H1 (cell line): ENCODE measurements around the gene TIGD2. TPM values are rescaled to one million over a fixed set of nuclear protein-coding genes. Genes with fewer than 3 reads are reported as not detected.
"Not testable (repeated sequence)": the region's sequence is repeated elsewhere in the genome, so short reads cannot be mapped to it uniquely, and the experiment has no call there.

Experiments used
- CTCF ChIA-PET: fragments of 300-600 bp; sonication (Branson Sonifier 250); formaldehyde crosslinking; loops from one replicate; lab custom pipeline; 2021; ENCODE audit not compliant: partially characterized antibody; lab: Charles Lee
- POLR2A ChIA-PET: fragments of 300-600 bp; sonication (Branson Sonifier 250); formaldehyde crosslinking; loops from one replicate; lab custom pipeline; 2021; ENCODE audit warnings: inconsistent platforms; ENCODE audit not compliant: partially characterized antibody; lab: Charles Lee
- DNase-seq, 2 experiments: peaks; one replicate each; pipeline versions ENCODE4 v3.0.0 to v3.0.0-alpha.2; 2010 to 2022; ENCODE audit warnings: low spot score in 2 of 2, low read depth in 1 of 2, mixed read lengths in 1 of 2
- FAIRE-seq: peaks from 2 replicates; lab custom pipeline; 2011; peaks lifted over from hg19 to GRCh38; lab: Jason Lieb, UNC
- H2AFZ ChIP-seq: 2 replicates; pipeline ENCODE4 v1.8.1; 2012; ENCODE audit warnings: low read length, inconsistent platforms
- H2AK5ac ChIP-seq: 2 replicates; pipeline ENCODE4 v1.6.1; 2013; ENCODE audit warnings: low read depth, low read length
- H2BK120ac ChIP-seq: replicated peaks from 2 replicates; pipeline ENCODE3; 2013; ENCODE audit warnings: low read depth, low read length, inconsistent platforms
- H2BK12ac ChIP-seq: 2 replicates; pipeline ENCODE4 v1.6.1; 2013; ENCODE audit warnings: low read depth, low read length
- H2BK15ac ChIP-seq: 2 replicates; pipeline ENCODE4 v1.6.1; 2013; ENCODE audit warnings: low read length
- H2BK20ac ChIP-seq: 2 replicates; pipeline ENCODE4 v1.6.1; 2013; ENCODE audit warnings: low read length
- H2BK5ac ChIP-seq: 2 replicates; pipeline ENCODE4 v1.6.1; 2013; ENCODE audit warnings: low read depth, low read length
- H3K14ac ChIP-seq: 2 replicates; pipeline ENCODE4 v1.6.1; 2013; ENCODE audit warnings: inconsistent platforms; ENCODE audit not compliant: insufficient read length
- H3K18ac ChIP-seq: 2 replicates; pipeline ENCODE4 v1.6.1; 2013; ENCODE audit warnings: low read length; ENCODE audit errors: extremely low read depth
- H3K23ac ChIP-seq: 2 replicates; pipeline ENCODE4 v1.6.1; 2013; ENCODE audit warnings: inconsistent platforms; ENCODE audit not compliant: insufficient read length
- H3K23me2 ChIP-seq: 2 replicates; pipeline ENCODE4 v1.6.1; 2013; ENCODE audit warnings: low read depth, low read length
- H3K27ac ChIP-seq: 2 replicates; pipeline ENCODE4 v1.6.1; 2011; ENCODE audit warnings: low read depth, low read length, inconsistent platforms
- H3K27me3 ChIP-seq, 4 experiments: replicated peaks in 1 of 4; 1 replicate in 1 of 4; 2 replicates in 3 of 4; pipeline versions ENCODE4 v1.6.1 to v1.8.1; 2011 to 2013; ENCODE audit warnings: low read length in 3 of 4, mild to moderate bottlenecking in 3 of 4, inconsistent platforms in 2 of 4, mixed read lengths in 2 of 4, moderate library complexity in 1 of 4; ENCODE audit not compliant: control insufficient read depth in 3 of 4, insufficient read depth in 3 of 4; ENCODE audit errors: extremely low read depth in 1 of 4
- H3K36me3 ChIP-seq, 4 experiments: 2 replicates each; pipeline versions ENCODE4 v1.6.1 to v1.8.1; 2011 to 2013; ENCODE audit warnings: mild to moderate bottlenecking in 4 of 4, low read length in 3 of 4, moderate library complexity in 2 of 4, control low read depth in 1 of 4, inconsistent platforms in 1 of 4; ENCODE audit not compliant: insufficient read depth in 4 of 4, control insufficient read depth in 2 of 4
- H3K4ac ChIP-seq: replicated peaks from 2 replicates; pipeline ENCODE3; 2013; ENCODE audit warnings: low read length, low read depth, mixed read lengths, inconsistent platforms; ENCODE audit not compliant: insufficient read length
- H3K4me1 ChIP-seq, 4 experiments: replicated peaks in 1 of 4; 1 replicate in 1 of 4; 2 replicates in 3 of 4; pipeline versions ENCODE4 v1.6.1 to v1.8.1; 2011 to 2013; ENCODE audit warnings: low read length in 3 of 4, inconsistent platforms in 2 of 4, mixed read lengths in 1 of 4; ENCODE audit not compliant: insufficient read depth in 4 of 4, control insufficient read depth in 3 of 4
- H3K4me2 ChIP-seq, 2 experiments: 2 replicates each; pipeline versions ENCODE4 v1.6.1 to v1.8.1; 2011 to 2013; ENCODE audit warnings: low read depth in 2 of 2, low read length in 2 of 2, control low read depth in 1 of 2, inconsistent platforms in 1 of 2, mild to moderate bottlenecking in 1 of 2; ENCODE audit not compliant: insufficient read depth in 1 of 2
- H3K4me3 ChIP-seq, 4 experiments: fragments of 200-600, 300-600 bp in 1 of 4; sonication (generic), shearing (Covaris generic), sonication (Bioruptor Twin) in 1 of 4; 2 replicates each; pipeline versions ENCODE4 v1.5.1 to v1.8.1; 2011 to 2016; ENCODE audit warnings: low read length in 4 of 4, low read depth in 3 of 4, control low read depth in 2 of 4, inconsistent platforms in 2 of 4, mild to moderate bottlenecking in 2 of 4, mixed read lengths in 1 of 4, moderate library complexity in 1 of 4; ENCODE audit not compliant: insufficient read depth in 2 of 4; ENCODE audit errors: extremely low read depth in 1 of 4
- H3K56ac ChIP-seq: replicated peaks from 2 replicates; pipeline ENCODE3; 2013; ENCODE audit warnings: low read depth, mild to moderate bottlenecking, mixed read lengths, low read length, inconsistent platforms; ENCODE audit not compliant: insufficient read length
- H3K79me1 ChIP-seq: 2 replicates; pipeline ENCODE4 v1.6.1; 2013; ENCODE audit warnings: low read depth, low read length, control low read depth
- H3K79me2 ChIP-seq, 2 experiments: 2 replicates each; pipeline versions ENCODE4 v1.6.1 to v1.8.1; 2012 to 2013; ENCODE audit warnings: low read length in 2 of 2, mild to moderate bottlenecking in 2 of 2, inconsistent platforms in 1 of 2; ENCODE audit not compliant: insufficient read depth in 2 of 2, control insufficient read depth in 1 of 2
- H3K9ac ChIP-seq, 4 experiments: replicated peaks in 1 of 4; 1 replicate in 1 of 4; 2 replicates in 3 of 4; pipeline versions ENCODE4 v1.6.1 to v1.8.1; 2011 to 2013; ENCODE audit warnings: low read depth in 3 of 4, low read length in 3 of 4, control low read depth in 2 of 4, mild to moderate bottlenecking in 2 of 4, moderate library complexity in 2 of 4, inconsistent platforms in 1 of 4; ENCODE audit errors: extremely low read depth in 1 of 4
- H3K9me3 ChIP-seq, 2 experiments: 2 replicates each; pipeline versions ENCODE4 v1.6.1 to v1.8.1; 2012 to 2013; ENCODE audit warnings: mild to moderate bottlenecking in 2 of 2, moderate library complexity in 2 of 2, control low read depth in 1 of 2, inconsistent platforms in 1 of 2, low read depth in 1 of 2, low read length in 1 of 2, mixed read lengths in 1 of 2; ENCODE audit not compliant: insufficient read depth in 2 of 2
- H4K20me1 ChIP-seq, 2 experiments: replicated peaks in 1 of 2; 2 replicates each; pipeline versions ENCODE3 to v1.8.1; 2011 to 2013; ENCODE audit warnings: inconsistent platforms in 2 of 2, low read length in 2 of 2, mild to moderate bottlenecking in 1 of 2; ENCODE audit not compliant: insufficient read depth in 2 of 2, control insufficient read depth in 1 of 2
- H4K5ac ChIP-seq: 2 replicates; pipeline ENCODE4 v1.6.1; 2013; ENCODE audit warnings: low read length, low read depth, mixed read lengths, inconsistent platforms; ENCODE audit not compliant: insufficient read length
- H4K8ac ChIP-seq: 2 replicates; pipeline ENCODE4 v1.8.0; 2013; ENCODE audit warnings: mild to moderate bottlenecking, moderate library complexity, low read length, inconsistent platforms; ENCODE audit not compliant: insufficient read depth; ENCODE audit errors: extremely low read depth
- H4K91ac ChIP-seq: replicated peaks from 2 replicates; pipeline ENCODE3; 2013; ENCODE audit warnings: low read length, mixed read lengths, inconsistent platforms; ENCODE audit not compliant: insufficient read length
- WGBS, 2 experiments: shearing (Covaris generic) in 1 of 2; methylation state at CpG; one replicate each; pipeline versions ENCODE4 v1.1.6 to v1.1.7; 2013 to 2015; ENCODE audit warnings: low lambda C conversion rate in 2 of 2, mixed read lengths in 2 of 2, inconsistent platforms in 1 of 2, low coverage in 1 of 2, missing lambda C conversion rate in 1 of 2; ENCODE audit not compliant: insufficient replicate concordance in 2 of 2, insufficient coverage in 1 of 2, insufficient read length in 1 of 2; ENCODE audit errors: extremely low coverage in 1 of 2, missing lambda C conversion rate in 1 of 2; 5-methylcytosine and 5-hydroxymethylcytosine counted together
- polyA plus RNA-seq, 7 experiments: library from polyadenylated mRNA; depleted of rRNA in 3 of 7; stranded (reverse) in 5 of 7; unstranded in 2 of 7; fragments of >200 nt in 5 of 7; fragments of 200-250 nt in 2 of 7; gene quantifications; 1 replicate in 5 of 7; 2 replicates in 1 of 7; 4 replicates in 1 of 7; pipeline versions ENCODE4 v1.2.1 to v1.2.3, GENCODE V29; 2011 to 2013; ENCODE audit warnings: missing spikeins in 2 of 7, mixed read lengths in 2 of 7
- total RNA-seq: library from RNA; stranded (reverse); fragmentation: NEBNext Ultra II Directional; extraction: Animal tissue kit (Norgen Biotek cat#: 25700); gene quantifications from 2 replicates; pipeline ENCODE4 v1.2.1, GENCODE V29; 2021

The TIGD2 gene
- total and polyA plus RNA-seq, 2 of the 8 experiments (the other 6 are each of a cell fraction or from before 2014, with no cell fraction given): 2.4 to 5.7 TPM

GRCh38 chr4:89144652-89145051 lies 33.3 kb downstream of the TIGD2 start:
- H3K9ac ChIP-seq, H3K4me1 ChIP-seq, H4K20me1 ChIP-seq, H3K18ac ChIP-seq, H4K8ac ChIP-seq, H3K36me3 ChIP-seq, POLR2A ChIA-PET, H3K4ac ChIP-seq, H3K9me3 ChIP-seq, H2AK5ac ChIP-seq, H4K91ac ChIP-seq, H2BK15ac ChIP-seq, H4K5ac ChIP-seq, H3K4me3 ChIP-seq, H3K23me2 ChIP-seq, H2BK20ac ChIP-seq, H3K14ac ChIP-seq, CTCF ChIA-PET, H2BK12ac ChIP-seq, H3K27ac ChIP-seq, H2AFZ ChIP-seq, FAIRE-seq, DNase-seq, H3K4me2 ChIP-seq, H3K23ac ChIP-seq, H3K27me3 ChIP-seq, H2BK120ac ChIP-seq, H3K79me2 ChIP-seq, H2BK5ac ChIP-seq, H3K79me1 ChIP-seq, H3K56ac ChIP-seq: not testable (repeated sequence)
- WGBS, 2 experiments: 91% methylated on average over 1 of the region's 1 CpG; no CpG with 5 or more reads in 1 of the 2 experiments
